Hepatocyte (in vitro differentiated cells): ENCODE measurements around the gene TGM4.

Source experiments
- CTCF ChIP-seq: fragments of 200-600 bp; sonication (generic); IDR thresholded peaks from 2 replicates; pipeline ENCODE4 v1.5.1; 2016; ENCODE audit warnings: antibody characterized with exemption, mild to moderate bottlenecking; ENCODE audit not compliant: poor library complexity
- EZH2 ChIP-seq: fragments of 200-600 bp; sonication (generic); IDR thresholded peaks from 2 replicates; pipeline ENCODE4 v1.6.1; 2016; ENCODE audit warnings: antibody characterized with exemption, mild to moderate bottlenecking, borderline replicate concordance
- EZH2phosphoT487 ChIP-seq: fragments of 200-600 bp; sonication (generic); IDR thresholded peaks from one replicate; pipeline ENCODE4 v1.6.1; 2018; ENCODE audit warnings: antibody characterized with exemption, mild to moderate bottlenecking, low read depth, moderate library complexity; ENCODE audit not compliant: unreplicated experiment, severe bottlenecking

- TF ChIP-seq CTCF, result no peak
- TF ChIP-seq EZH2, result no peak
- no peak for TF ChIP-seq EZH2phosphoT487
Observed at GRCh38 chr3:44827196-44827595, 47.2 kb upstream of the TGM4 start.
